ENCODE results near the gene ROR2.
"Not testable (repeated sequence)": the region's sequence is repeated elsewhere in the genome, so short reads cannot be mapped to it uniquely, and the experiment has no call there.

- not testable (repeated sequence) for TF ChIP-seq EZH2phosphoT487 (IDR thresholded peaks at IDR 0.05; ENCODE audit: insufficient read depth, low read depth); EZH2 (IDR thresholded peaks at IDR 0.05; ENCODE audit: insufficient read depth, poor library complexity, severe bottlenecking)
Observed at GRCh38 chr9:91540506-91540905, 409.5 kb downstream of the ROR2 start.

Measured in GM23248 (cell line).